Right hindlimb (tissue), 1 donor: ENCODE results near the gene IRAK4.
A peak's percentile ranks its signal among the peaks of the same experiment; 100 is the strongest.

Experiments used
- DNase-seq: peaks from one replicate; pipeline ENCODE4 v3.0.0-alpha.2; 2018

The IRAK4 gene

DNA sequence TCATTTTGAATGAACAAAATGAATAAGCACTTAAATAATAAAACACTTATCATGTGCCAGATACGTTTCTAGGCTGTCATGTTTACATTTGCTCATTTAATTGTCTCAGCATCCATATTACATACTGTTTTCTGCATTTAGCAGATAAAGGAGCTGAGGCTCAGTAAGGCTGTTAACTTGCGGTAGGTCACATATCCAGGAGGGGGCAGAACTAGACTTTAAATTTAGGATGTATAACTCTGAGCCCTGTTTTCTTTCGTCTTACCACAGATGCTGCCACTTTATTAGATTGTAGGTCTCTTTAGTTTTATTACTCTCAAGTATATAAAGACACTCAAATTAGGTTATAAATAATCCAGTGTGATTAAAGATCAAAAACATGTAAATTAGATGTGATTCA lies 17.7 kb downstream of the IRAK4 start:
- no peak for DNase-seq

DNA sequence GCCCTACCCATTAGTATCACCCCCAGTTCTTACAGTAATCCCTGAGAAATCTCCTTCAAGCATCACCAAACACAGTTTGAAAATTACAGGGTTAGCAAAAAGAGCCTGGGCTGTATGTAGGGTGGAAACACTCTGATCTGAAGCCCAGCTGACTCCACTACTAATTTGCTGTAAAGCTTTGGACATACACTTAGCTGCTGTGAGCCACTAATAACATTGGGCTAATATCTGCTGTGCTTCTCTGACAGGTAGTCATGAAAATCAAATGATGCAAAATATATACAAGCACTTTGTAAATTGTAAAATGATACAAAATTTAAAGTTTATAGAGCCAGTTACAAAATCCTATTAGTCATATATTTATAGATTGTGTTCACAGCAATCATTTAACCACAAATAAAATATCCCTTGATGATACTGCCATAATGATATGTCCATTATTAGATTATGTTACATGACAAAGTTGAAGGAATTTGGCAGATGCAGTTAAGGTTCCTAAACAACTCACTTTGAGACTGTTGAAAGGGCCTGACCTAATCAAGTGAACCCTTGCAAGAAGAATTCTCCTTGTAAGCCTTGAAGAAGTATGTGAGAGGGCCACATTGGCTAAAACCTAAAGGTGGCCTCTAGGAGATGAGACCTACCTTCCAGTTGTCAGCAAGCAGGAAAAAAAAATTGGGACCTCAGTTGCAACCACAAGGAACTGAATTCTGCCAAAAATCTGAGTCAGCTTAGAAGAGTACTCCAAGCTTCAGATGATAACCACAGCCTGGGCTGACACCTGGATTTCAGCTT lies 28.3 kb downstream of the IRAK4 start:
- DNase-seq: no peak

DNA sequence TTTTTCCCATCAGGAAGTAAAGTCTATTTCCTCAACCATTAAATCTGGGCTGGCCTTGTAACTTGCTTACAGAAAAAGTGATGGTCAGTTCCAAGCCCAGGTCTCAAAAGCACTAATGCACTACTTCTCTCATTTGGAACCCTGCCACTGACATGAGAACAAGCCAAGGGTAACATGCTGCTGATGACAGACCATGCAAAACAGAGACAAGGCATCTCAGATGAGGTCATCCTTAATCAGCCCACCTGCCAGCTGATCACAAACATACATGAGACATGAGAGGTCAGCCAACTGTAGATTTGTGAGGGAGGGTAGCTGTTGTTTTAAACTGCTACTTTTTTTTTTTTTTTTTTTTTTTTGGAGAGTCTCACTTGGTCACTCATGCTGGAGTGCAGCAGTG lies 31.2 kb downstream of the IRAK4 start:
- DNase-seq: peak; percentile 55

DNA sequence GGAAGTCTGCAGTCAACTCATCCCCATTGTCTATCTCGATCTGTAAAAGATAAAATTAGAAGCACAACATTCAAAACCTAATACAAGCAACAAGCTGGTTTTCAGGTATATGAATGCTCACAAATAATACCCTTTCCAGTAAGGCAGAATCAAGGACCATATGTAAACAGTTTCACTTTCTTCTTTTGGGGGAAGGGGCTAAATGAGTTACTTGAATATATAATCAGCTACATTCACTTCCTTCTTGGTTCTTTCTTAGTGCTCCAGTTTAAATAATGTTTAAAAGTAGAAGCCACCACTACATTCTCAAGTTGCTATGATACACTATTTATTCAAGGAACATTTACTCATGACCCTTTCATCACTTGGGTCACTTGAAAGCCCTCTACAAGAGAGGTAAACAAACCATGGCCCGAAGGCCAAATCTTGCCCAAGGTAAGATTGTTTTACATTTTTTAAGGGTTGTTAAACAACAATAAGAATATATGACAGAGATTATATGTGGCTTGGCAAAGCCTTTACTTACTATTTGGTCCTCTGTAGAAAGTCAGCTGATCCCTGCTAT lies 37.0 kb downstream of the IRAK4 start:
- DNase-seq: no peak

DNA sequence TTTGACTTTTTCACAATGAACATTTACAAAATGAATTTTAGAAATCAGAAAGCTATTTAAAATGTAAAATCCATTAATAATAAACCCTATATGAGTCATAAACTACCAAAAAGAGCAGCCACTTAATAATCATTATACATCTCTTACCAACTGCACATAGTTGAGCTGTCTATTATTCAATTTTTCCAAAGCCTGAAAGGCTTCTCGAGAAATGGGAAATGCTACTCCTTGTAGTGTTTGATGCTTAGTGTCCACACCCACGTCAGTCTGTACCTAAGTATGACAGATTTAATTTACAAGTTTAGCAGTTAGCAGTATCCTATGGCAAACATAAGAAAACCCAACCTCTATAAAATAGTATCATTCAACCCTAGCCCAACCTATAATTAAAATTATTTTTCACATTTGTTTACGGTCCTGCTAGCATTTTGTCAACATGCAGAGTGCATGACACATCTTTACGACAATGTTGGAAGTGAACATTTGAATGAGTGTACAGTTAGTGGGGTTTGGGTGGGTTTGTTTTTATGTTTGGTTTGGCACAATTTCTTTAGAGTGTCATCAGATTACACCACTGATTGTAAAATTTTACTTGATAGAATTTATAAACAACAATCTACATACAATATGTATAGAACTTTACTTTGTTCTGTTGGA lies 38.9 kb downstream of the IRAK4 start:
- no peak for DNase-seq

DNA sequence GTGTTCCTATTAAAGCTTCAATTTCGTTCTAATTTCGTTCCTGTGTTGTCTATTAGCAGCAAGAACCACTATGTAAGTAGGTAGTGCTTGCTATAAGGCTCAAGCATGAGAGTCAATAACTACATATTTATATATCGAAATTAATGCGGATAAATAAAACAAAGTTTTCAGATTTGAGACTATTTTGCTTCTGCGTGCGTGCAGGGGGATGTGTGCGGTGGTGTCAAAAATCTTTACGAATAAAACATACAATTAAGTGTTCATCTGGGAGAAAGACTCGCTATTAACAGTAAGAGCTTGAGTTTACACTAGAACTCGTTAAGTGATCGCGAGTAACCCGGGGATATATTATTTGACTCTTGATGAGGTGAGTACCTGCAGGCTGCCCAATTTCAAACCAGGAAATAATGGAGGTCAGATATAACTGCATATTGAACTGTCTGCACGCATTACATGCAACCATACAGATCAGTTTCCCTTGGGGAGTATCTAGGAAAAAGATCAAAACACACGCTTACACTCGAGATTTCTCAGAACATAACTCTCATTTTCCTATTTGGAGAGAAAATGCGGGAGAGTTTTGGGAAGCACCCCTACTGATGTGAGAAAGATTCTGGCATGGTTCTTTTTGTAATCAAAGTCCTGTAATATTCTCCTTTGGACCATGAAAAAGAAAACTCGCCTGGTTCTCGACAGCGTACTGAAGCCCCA lies 46.6 kb downstream of the IRAK4 start:
- no peak for DNase-seq

DNA sequence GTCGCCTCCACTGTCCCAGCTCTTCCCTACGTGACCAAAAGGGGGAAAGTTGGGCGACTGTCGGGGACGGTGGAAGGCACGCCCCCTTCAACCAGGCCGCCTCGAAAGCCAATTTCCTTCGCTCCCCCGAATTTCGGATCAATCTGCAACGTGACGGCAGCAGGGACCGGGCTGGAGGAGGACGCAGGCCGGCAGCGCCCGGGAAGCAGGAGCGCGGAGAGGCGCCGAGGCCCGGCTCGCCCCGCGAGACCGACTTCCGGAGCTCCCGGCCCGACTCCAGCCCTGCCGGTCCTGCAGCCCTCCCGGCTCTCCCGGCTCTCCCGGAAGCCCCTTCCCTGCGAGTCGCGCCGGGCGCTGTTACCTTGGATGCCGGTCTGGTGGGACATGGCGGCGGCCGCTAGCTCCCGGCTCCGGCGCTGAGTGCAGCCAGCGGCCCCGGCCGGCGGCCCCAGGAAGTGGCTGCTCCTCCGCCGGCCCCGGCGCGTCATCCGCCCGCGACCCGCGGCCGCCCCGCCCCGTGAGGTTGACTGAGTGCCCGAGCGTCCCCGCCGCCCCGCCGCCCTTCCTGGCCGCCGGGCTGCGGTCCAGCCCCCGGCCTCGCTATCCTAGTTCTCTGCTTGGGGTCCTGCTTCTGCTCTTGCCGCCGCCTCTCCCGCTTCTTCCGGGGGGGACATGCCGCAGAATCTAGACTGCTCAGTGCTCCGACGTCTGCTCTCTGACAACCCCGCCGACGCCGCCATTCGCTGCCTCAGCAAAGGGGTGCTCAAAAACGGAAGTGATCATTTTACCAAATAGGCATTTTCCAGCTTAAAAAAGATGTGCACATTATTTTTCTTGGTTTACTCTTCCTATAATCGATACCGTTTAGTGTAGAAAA lies 47.3 kb downstream of the IRAK4 start, which contains the start of gene TWF1:
TWF1 (minus strand) TSS at position 458 of the 877 bp plus-strand sequence; CDS start at position 386, 72 bp downstream.
- peak; percentile 95 for DNase-seq

DNA sequence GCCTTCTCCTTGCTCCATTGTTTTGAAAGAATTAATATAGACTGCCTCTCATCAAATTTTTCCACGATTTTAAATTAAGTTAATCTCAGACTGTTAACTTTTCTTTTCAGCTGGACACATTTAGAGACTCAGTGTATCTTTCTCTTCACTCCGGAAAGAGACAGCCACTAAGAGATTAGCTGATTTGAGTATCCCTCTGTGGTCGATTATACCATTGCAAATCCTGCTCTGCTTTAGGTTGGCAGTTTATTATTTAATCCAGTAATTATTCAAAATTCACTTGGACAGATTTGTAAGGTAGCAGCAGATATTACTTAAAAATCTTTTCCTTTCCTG lies 48.0 kb downstream of the IRAK4 start:
- no peak for DNase-seq

DNA sequence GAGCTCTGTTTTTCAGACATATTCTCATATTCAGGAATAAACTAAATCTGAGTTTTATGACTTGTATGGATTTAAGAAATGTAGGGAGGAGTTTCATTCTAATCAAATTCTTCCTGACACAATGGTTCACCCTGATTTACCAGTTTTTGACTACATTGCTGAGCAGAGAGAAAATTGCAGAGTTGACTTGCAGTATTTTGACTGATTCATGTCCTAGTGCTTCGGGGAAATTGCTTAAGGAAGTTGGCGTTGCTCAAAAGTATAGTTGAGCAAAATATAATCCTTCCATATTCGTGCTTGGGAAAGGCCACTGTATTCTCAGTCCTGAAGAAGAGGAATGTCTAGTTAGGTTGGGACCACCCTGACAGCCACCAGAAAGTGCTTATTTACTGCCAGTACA lies 48.6 kb downstream of the IRAK4 start:
- DNase-seq: no peak

DNA sequence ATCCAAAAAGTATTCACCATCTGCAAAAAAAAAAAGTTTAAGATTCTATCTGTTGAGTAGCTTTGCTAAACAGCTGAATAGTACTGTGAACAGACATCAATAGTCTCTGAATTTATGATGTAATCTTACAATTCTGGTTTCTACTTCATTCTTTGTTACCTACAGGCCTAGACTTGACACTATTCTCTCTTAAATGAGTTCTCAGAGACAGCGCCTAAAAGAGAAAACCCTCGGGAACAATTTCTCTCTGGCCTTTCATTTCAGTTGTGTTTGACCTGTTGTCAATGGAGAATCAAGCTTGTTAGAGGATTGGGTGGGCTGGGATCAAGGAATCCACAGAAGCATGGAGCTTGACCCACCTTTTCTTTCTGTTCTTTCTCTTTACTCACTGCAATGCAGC lies 53.3 kb downstream of the IRAK4 start:
- no peak for DNase-seq

DNA sequence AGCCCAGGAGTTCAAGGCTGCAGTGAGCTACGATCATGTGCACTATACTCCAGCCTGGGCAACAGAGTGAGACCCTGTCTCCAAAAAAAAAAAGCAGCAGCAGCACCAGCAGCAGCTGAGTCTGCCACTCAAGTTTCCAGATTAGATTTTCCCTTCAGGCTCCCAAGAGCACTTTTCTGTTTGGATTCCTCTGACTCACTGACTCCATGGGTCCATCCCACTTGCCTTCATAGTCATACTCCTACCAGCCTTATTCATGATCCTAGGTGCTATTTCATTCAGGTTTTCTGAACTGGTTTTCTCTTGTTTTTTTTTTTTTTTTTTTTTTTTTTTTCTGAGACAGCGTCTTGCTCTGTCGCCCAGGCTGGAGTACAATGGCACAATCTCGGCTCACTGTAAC lies 54.2 kb downstream of the IRAK4 start:
- no peak for DNase-seq

DNA sequence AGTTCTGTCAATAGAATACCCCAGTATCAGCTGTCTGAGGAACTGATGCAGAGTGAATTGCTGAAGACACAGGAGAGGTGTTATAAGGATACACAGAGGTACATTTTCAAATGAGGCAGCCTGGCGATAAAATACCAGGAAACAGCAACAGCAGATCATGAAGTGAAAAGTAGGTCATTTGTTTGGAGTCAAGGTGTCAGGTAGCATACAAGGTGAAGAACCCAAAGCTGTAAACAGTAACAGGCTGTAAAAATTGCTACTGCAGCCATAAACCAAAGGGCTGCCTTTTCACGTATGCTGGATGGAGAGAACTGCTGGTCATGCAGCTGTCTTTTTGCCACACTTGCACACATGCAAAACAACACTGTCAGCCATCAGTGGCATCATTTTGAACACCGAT lies 56.7 kb downstream of the IRAK4 start:
- no peak for DNase-seq

DNA sequence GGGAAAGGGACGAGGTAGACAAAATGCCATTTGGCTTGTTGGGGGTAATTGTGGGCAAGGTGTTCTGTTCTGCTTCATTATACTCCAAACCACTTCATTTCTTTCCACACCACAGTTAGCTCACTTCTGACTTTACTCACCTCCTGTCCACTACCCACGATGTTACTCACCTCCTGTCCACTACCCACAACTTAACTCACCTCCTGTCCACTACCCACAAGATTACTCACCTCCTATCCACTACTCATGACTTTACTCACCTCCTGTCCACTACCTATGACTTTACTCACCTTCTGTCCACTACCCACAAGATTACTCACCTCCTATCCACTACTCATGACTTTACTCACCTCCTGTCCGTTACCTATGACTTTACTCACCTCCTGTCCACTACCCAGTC lies 57.4 kb downstream of the IRAK4 start:
- no peak for DNase-seq

DNA sequence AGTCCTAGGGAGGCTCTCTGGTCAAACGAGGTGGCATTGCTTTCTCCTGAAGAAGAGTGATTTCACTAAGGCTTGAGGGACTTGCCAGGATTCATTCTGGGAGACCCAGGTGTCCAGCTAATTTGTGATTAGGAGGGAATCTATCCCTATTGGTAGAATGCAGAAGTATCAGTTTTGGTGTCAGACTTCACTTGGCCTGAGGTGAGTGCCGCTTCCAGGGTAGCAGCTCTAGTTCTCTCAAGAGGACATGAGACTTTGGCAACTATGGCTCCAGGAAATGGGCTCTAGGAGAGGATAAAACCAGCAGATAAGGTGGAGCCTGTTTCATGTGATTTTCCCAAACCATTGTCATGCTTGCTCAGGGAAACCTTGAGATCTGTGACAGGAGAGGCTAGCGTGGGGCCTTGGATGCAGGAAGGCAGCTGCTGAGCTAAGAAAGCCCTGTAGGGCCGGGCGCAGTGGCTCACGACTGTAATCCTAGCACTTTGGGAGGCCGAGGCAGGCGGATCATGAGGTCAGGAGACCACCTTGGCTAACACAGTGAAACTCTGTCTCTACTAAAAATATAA lies 65.5 kb downstream of the IRAK4 start:
- no peak for DNase-seq

DNA sequence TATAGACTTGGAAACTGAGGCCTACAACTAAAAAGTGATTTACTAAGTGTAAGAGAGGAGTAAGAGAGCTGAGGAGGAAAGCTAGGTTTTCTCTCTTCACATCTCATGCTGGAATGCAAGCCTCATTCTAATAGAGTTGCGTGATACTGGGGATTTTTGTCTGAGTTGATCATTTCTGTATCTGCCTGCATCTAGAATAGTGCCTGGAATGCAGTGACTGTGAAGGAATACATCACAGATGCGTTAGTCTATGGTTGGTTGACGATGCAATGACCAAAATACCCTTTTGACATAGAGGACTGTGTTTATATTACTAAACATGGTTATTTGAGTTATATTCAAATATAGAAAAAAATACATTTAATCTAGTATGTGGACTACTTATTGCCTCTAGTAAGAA lies 67.9 kb downstream of the IRAK4 start:
- DNase-seq: no peak

DNA sequence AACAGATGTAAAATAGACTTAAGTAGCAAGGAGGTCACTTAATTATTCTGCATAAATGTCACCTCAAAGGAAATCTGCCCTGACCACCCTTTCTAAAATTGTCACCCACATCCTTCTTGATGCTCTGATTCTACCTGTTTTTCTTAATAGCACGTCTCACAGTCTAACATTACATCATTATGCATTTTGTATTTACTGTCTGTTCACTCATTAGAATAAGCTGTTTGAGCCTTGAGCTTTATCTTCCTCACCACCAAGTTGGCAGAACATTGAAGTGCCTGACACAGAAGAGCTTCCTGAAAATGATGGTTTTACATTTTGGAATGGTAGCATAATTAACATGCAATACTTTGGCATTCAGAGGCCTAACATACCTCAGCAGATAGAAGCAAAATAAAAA lies 68.3 kb downstream of the IRAK4 start:
- no peak for DNase-seq

DNA sequence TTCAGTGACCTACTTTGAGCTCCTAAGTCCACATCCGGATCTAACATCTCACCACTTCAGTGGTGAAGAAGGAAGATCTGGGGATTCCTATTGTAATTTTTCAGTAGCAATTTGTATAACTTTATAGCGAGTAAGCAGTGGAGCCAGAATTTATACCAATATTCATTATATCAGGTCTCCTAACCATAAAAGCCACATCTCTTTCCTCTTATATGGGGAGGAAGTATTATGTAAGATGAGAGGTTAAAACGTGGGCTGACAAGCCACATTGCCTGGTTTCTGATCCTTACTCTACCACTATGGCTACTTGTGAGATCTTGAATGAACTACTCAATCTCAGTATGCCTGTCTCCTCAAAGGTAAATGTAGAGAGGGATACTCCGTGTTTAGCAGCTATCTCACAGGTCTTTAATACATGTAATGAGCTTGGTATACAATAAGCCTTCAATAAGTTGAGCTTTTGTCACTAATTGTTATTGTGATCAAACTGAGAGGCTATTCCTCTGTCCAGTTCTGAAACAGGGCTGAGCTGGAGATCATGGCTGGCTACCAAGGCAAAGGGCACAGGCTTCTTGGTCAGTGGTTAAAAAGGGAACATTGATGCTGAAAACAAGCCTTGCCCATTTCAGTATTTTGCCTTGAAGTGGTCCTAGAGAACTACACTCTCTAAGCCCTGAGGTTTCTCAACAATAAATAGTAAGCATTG lies 73.9 kb downstream of the IRAK4 start:
- DNase-seq: no peak

DNA sequence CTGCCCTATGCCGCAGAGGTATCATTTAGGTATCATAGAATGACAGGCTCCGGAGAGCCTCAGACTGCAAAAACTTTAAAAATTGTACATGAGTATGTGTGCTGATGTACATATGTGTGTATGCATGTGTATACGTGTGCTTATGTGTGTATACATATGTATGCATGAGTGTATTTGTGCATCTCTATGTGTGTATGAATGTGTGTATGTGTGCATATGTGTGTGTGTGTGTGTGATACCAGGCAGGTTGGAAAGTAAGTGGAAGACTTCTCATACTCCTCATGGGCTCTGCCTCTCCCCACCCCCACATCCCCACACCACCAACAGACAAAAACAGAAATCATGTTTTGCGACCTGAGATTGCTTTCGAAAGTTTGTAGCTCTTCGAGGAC lies 76.5 kb downstream of the IRAK4 start:
- DNase-seq: no peak

DNA sequence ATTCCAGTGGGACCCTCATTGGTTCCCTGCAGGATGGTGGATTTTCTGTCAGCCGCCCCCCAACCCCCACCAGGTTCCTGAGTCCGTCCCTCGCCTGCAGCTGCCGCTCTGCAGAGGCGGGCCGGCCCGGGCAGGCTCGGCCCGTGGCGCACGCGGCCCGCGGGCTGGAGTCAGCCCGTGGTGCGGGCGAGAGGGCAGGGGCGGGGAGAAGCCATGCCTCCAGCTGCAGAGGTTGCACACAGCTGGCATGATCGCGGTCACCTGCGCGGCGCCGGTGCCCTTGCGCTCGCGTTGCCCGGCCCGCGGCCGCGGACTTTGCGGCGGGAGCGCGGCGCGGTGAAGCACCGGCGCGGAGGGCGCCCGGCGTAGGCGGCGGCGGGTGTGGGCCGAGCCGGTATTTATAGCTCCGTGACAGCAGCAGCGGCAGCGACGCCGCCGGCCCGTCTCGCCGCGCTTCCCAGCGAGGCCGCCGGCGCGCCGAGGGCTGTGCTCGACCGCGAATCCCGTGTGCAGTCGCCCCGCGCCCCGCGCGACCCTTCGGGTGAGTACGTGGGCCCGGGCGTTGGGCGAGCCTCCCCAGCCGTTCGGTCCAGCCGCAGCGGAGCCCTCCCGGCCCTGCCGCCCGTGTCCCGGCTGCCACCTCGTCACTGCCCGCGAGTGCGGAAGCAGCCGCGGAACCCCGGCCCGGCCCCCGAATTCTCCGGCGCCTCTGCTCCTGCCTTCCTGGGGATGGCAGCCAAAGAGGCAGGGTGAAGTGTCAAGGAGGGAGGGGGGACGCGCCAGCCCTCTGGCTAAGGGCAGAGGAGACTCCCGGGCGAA lies 77.1 kb downstream of the IRAK4 start, which contains the start of gene TMEM117:
TMEM117 (plus strand) TSS at position 426 of the 819 bp plus-strand sequence.
- peak; percentile 88 for DNase-seq

DNA sequence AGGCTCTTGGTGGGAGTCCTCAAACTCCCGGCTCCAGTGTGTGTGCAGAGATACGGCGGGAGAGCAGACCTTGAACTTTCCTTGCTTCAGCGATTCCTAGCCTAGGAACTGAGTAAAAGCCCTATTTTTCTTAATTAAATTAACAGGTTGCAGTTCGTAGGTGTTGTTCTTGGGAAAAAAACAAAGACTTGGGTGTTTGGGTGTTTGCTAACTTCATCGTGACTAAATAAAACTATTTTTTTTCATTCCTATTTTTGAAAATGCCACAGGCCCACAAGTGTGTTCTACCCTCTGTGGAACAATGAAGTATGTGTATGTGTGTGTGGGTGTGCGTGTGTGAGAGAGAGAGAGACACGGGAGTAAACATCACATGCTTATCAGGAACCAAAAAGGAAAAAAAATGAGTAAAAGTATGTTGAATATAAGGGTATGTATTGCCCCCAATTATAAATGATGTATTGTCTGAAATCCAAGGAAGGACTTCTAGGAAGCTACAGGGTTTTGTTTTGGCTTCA lies 77.8 kb downstream of the IRAK4 start:
- DNase-seq: peak; percentile 28
